Heart left ventricle (tissue), 16 donors: ENCODE results near the gene NR2F2. TPM values are rescaled to one million over a fixed set of nuclear protein-coding genes. Genes with fewer than 3 reads are reported as not detected.

ENCODE experiments used
- ATAC-seq, 4 donors: fragments of 200-7000 bp; cut with Tn5 transposase; one replicate each; pipeline ENCODE4 v1.9.1; 2020 to 2022; ENCODE audit warnings: moderate library complexity in 4 of 4, mild to moderate bottlenecking in 3 of 4, moderate number of reproducible peaks in 1 of 4
- DNase-seq, 5 donors: peaks; one replicate each; pipeline ENCODE4 v3.0.0-alpha.2; 2020
- H3K27ac ChIP-seq, 12 donors: fragments of 200-600 bp; sonication (generic) in 4 of 12; one replicate each; pipeline versions ENCODE4 v1.5.0 to v1.8.0; 2016 to 2022; ENCODE audit warnings: mild to moderate bottlenecking in 2 of 12
- H3K27me3 ChIP-seq, 9 donors: fragments of 200-600 bp; sonication (generic) in 2 of 9; one replicate each; pipeline versions ENCODE4 v1.5.1 to v1.8.0; 2016 to 2022; ENCODE audit warnings: mild to moderate bottlenecking in 3 of 9
- H3K36me3 ChIP-seq, 9 donors: fragments of 200-600 bp; sonication (generic) in 2 of 9; one replicate each; pipeline versions ENCODE4 v1.5.0 to v1.8.0; 2018 to 2022; ENCODE audit warnings: mild to moderate bottlenecking in 2 of 9
- H3K4me1 ChIP-seq, 12 donors: fragments of 200-600 bp; sonication (generic) in 4 of 12; one replicate each; pipeline versions ENCODE4 v1.5.0 to v1.8.0; 2016 to 2022; ENCODE audit warnings: mild to moderate bottlenecking in 3 of 12
- H3K4me3 ChIP-seq, 12 donors: fragments of 200-600 bp; sonication (generic) in 4 of 12; one replicate each; pipeline versions ENCODE4 v1.5.0 to v1.8.0; 2017 to 2022; ENCODE audit warnings: mild to moderate bottlenecking in 9 of 12, moderate library complexity in 4 of 12
- H3K9me3 ChIP-seq, 12 donors: fragments of 200-600 bp; sonication (generic) in 4 of 12; one replicate each; pipeline versions ENCODE4 v1.5.0 to v1.8.0; 2016 to 2022; ENCODE audit warnings: mild to moderate bottlenecking in 1 of 12
- POLR2A ChIP-seq, 2 donors: fragments of 450-650 bp; IDR thresholded peaks; one replicate each; pipeline ENCODE4 v1.6.1; 2017; ENCODE audit warnings: antibody characterized with exemption in 2 of 2, mild to moderate bottlenecking in 2 of 2, moderate library complexity in 2 of 2
- WGBS, 4 donors: extraction: QIAGEN DNeasy Blood & Tissue Kit in 2 of 4; methylation state at CpG; one replicate each; pipeline versions ENCODE4 v1.1.5 to v1.1.7; 2013 to 2018; 5-methylcytosine and 5-hydroxymethylcytosine counted together
- intact Hi-C, 10 donors: fragments of 100-400 bp; cut with DNase I; formaldehyde crosslinking; loops; one replicate each; pipeline versions ENCODE4 v1.11.1 to v1.14.2; 2022
- polyA plus RNA-seq, 2 donors: library from polyadenylated mRNA; stranded (reverse); fragments of 200-250 nt; gene quantifications; one replicate each; pipeline ENCODE4 v1.2.3, GENCODE V29; 2013
- total RNA-seq, 9 donors: library from RNA; depleted of rRNA in 2 of 9; stranded (reverse); fragments of >200 nt in 2 of 9; fragmentation: NEBNext Ultra II Directional in 3 of 9; extraction: Animal tissue kit (Norgen Biotek cat#: 25700) in 3 of 9; gene quantifications; one replicate each; pipeline versions ENCODE4 v1.1.0 to v1.2.4, GENCODE V29; 2016 to 2023
- TF ChIP-seq, protein P1 (sequence below), 12 donors: fragments of 200-600 bp; sonication (generic) in 4 of 12; IDR thresholded peaks; one replicate each; pipeline versions ENCODE4 v1.5.0 to v1.8.0; 2018 to 2022; ENCODE audit warnings: antibody characterized with exemption in 12 of 12, mild to moderate bottlenecking in 5 of 12
- donor health status: ischemic (EF 13 %, LVEDD 7.1; RV severe dilation, severe dysfunction).
- donor health status: healthy with polysubstance abuse.
- donor health status: DM: no; HTN: yes; CAD: no.
- donor health status: DM: no; HTN: no; CAD: no.
- donor health status: ischemic (EF 25% LVEDD 6.9; RV normal size, moderate dysfunction).
- donor health status: ischemic (EF 25% LVEDD 5.7; RV mildly dilated, moderate dysfunction).
- donor health status: healthy.
- donor health status: DM: yes; HTN: yes; CAD: no.
- donor health status: ischemic (EF 35%, LVEDD 5.7; RV mildly dilated, moderate dysfunction).
- donor health status: nonischemic (EF 11% LVEDD 7.7; RV severe dilation, severe dysfunction).
- donor health status: DM: yes; HTN: yes; CAD: no.
- donor health status: PGD.
- donor health status: ischemic (EF 29% LVEDD 5.4; RV normal size, mild dysfunction).
- donor health status: nonischemic (EF 23%, LVEDD 6.1; RV moderate dilation, normal function).

Gene NR2F2
- total and polyA plus RNA-seq, 11 donors, result 11.8 to 22.4 (median 16.1) TPM

DNA sequence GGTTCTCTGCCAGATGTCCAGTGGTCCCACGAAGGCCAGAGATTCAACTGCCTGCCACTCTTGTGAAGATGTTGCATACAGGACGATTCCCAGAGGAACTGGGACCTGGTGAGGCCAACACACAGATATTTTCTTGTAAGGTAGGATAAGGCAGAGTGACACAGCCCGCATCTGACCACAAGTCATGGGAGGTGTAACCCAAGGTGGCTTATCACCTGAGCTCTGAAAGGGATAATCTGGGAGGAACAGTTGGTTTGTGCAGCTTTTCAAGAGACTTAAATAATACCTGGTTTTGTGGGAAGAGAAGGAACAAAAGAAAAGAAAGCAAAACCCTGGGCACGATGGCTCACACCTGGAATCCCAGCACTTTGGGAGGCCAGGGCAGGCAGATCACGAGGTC, 39.8 kb upstream of the NR2F2 start:
- Histone ChIP-seq H3K36me3 (peaks cover 0 to 28% (median 0%) of the 10 kb centered on the region in 9 donors), H3K27me3 (no peaks in the 10 kb centered on the region), H3K4me1 (peaks cover 0 to 7% (median 0%) of the 10 kb centered on the region in 12 donors), H3K27ac (no peak overlapping the region), H3K4me3 (no peak overlapping the region), H3K9me3 (no peaks in the 10 kb centered on the region)
- DNase-seq (no peak), ATAC-seq (no peak)
- WGBS, 4 donors, result 76 to 82% (median 80%) methylated on average over 5 of the region's 5 CpGs
- intact Hi-C loops, result loop anchor here in 1 of 10 donors (10.0 kb wide), 1 partner anchor 96 kb away; no protein-coding TSS in a partner anchor
- TF ChIP-seq POLR2A (IDR thresholded peaks at IDR 0.05), result no peak
- TF ChIP-seq, protein P1, sequence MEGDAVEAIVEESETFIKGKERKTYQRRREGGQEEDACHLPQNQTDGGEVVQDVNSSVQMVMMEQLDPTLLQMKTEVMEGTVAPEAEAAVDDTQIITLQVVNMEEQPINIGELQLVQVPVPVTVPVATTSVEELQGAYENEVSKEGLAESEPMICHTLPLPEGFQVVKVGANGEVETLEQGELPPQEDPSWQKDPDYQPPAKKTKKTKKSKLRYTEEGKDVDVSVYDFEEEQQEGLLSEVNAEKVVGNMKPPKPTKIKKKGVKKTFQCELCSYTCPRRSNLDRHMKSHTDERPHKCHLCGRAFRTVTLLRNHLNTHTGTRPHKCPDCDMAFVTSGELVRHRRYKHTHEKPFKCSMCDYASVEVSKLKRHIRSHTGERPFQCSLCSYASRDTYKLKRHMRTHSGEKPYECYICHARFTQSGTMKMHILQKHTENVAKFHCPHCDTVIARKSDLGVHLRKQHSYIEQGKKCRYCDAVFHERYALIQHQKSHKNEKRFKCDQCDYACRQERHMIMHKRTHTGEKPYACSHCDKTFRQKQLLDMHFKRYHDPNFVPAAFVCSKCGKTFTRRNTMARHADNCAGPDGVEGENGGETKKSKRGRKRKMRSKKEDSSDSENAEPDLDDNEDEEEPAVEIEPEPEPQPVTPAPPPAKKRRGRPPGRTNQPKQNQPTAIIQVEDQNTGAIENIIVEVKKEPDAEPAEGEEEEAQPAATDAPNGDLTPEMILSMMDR (IDR thresholded peaks at IDR 0.05), result no peak

DNA sequence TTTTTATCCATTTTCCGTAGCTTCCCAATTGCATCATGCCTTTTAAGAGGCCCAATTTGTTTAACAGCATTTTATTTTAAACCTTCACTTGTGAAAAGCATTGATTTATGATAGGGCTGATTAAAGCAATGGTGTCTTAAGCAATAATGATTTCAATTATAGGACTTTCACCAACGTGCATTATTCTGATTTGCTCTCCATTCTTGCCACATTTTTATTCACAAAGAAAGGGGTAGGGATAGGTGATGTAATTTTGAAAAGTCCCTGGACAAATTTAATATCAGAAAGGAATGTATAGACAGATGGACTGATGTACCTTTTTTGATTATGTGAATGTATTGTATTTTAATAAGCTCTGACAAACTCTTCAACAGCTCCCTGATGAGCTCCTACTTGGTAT, 37.9 kb upstream of the NR2F2 start:
- Histone ChIP-seq H3K4me1 (no peaks in the 10 kb centered on the region), H3K27ac (no peak overlapping the region), H3K27me3 (no peaks in the 10 kb centered on the region), H3K4me3 (no peak overlapping the region), H3K36me3 (peaks cover 0 to 20% (median 0%) of the 10 kb centered on the region in 9 donors), H3K9me3 (peaks cover 0 to 7% (median 2%) of the 10 kb centered on the region in 12 donors)
- intact Hi-C loops, result loop anchor here in 1 of 10 donors (10.0 kb wide), 1 partner anchor 98 kb away; no protein-coding TSS in a partner anchor
- no peak for ATAC-seq
- DNase-seq, result no peak
- WGBS, 4 donors, result 82 to 88% (median 87%) methylated on average over 2 of the region's 2 CpGs
- no peak for TF ChIP-seq POLR2A (IDR thresholded peaks at IDR 0.05)

DNA sequence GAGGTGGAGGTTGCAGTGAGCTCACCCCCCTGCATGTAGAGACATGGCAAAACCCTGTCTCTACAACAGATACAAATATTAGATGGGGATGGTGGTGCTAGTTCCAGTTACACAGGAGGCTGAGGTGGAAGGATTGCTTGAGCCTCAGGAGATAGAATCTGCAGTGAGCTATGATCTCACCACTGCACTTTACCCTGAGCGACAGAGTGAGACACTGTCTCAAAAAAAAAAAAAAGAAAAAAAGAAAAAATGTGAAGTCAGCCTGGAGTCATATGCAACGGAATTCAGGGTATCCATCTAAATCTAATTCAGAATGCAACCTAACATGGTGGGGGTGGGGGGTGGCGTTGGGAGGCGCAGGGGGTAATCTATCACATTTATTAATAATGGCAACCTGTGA, 37.1 kb upstream of the NR2F2 start:
- no peak overlapping the region for H3K27ac ChIP-seq
- WGBS, 4 donors, result 71 to 93% (median 84%) methylated on average over 4 of the region's 4 CpGs
- DNase-seq (no peak), ATAC-seq (no peak)
- peaks cover 0 to 13% (median 0%) of the 10 kb centered on the region in 9 donors for H3K36me3 ChIP-seq
- intact Hi-C loops, result loop anchor here in 1 of 10 donors (10.0 kb wide), 1 partner anchor 99 kb away; no protein-coding TSS in a partner anchor
- H3K9me3 ChIP-seq, result peaks cover 0 to 15% (median 10%) of the 10 kb centered on the region in 12 donors
- no peak for TF ChIP-seq POLR2A (IDR thresholded peaks at IDR 0.05)
- TF ChIP-seq, protein P1 (IDR thresholded peaks at IDR 0.05), result no peak
- no peaks in the 10 kb centered on the region for H3K4me1 ChIP-seq
- no peak overlapping the region for H3K4me3 ChIP-seq
- no peaks in the 10 kb centered on the region for H3K27me3 ChIP-seq

DNA sequence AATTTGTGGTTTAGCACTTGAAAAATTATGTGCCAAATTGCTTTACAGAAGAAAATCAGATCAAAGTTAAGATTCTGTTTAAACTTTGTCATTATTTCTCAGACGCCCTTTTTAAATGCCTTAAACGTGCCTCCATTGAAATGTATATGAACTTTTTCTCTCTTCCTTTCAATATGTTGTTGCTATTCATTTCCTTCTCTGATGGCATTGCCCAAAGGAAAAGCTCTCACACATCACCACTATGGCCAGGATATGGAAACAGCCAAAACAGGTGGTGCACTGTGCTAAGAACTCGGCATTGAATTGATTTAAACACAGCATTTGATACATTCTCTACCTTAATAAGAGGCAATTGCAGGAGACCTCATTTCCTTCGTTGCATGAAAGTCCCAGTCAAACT, 35.7 kb upstream of the NR2F2 start:
- Histone ChIP-seq H3K36me3 (peaks cover 0 to 3% (median 0%) of the 10 kb centered on the region in 9 donors), H3K4me3 (no peak overlapping the region), H3K9me3 (peaks cover 0 to 21% (median 15%) of the 10 kb centered on the region in 12 donors), H3K27ac (no peak overlapping the region), H3K4me1 (no peaks in the 10 kb centered on the region), H3K27me3 (no peaks in the 10 kb centered on the region)
- TF ChIP-seq POLR2A (IDR thresholded peaks at IDR 0.05), result no peak
- TF ChIP-seq, protein P1 (IDR thresholded peaks at IDR 0.05), result no peak
- ATAC-seq (no peak), DNase-seq (no peak)
- 77 to 85% (median 79%) methylated on average over 4 of the region's 4 CpGs for WGBS, 4 donors
- intact Hi-C loops, result loop anchor here in 1 of 10 donors (10.0 kb wide), 1 partner anchor 100 kb away; no protein-coding TSS in a partner anchor

DNA sequence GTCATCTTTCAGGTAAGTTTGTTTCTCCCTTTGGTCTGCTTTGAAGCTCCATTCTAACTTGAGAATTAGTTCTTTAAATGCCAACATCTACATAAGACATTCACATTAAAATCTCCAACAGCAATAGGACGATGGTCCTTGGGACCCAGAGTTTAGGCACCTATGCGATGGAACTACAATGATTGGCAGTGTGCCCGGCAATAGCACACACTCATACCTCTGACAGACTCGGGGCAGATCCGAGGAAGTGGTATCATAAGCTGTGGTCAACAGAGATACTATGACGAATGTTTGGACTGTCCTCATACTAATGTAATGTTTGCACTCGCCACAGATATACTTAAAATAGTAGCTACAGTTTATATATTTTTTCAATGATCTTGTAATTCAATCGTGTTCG, 34.2 kb upstream of the NR2F2 start:
- no peaks in the 10 kb centered on the region for H3K36me3 ChIP-seq
- 83 to 88% (median 85%) methylated on average over 9 of the region's 9 CpGs for WGBS, 4 donors
- intact Hi-C loops, result loop anchor here in 1 of 10 donors (10.0 kb wide), 1 partner anchor 101 kb away; no protein-coding TSS in a partner anchor

More for the DNA sequence above, 34.2 kb upstream of the NR2F2 start:
- H3K27me3 ChIP-seq, result no peaks in the 10 kb centered on the region
- H3K4me3 ChIP-seq, result no peak overlapping the region
- peaks cover 0 to 21% (median 15%) of the 10 kb centered on the region in 12 donors for H3K9me3 ChIP-seq
- ATAC-seq, result no peak
- no peak overlapping the region for H3K27ac ChIP-seq
- no peak for DNase-seq
- H3K4me1 ChIP-seq, result no peaks in the 10 kb centered on the region
- TF ChIP-seq POLR2A (IDR thresholded peaks at IDR 0.05), result no peak
- TF ChIP-seq, protein P1 (IDR thresholded peaks at IDR 0.05), result no peak
